RWPE1 (cell line): ENCODE data around the gene METTL16.

ENCODE experiments used
- CTCF ChIA-PET: fragments of 350-600 bp; sonication (Branson Sonifier 250); formaldehyde crosslinking; extraction: SDS; loops from one replicate; lab custom pipeline; 2021; lab: Yijun Ruan, JAX
- POLR2A ChIA-PET: fragments of 400-600 bp; formaldehyde crosslinking; extraction: SDS; loops from one replicate; lab custom pipeline; 2020; ENCODE audit warnings: antibody characterized with exemption; ENCODE audit not compliant: low non-redundant PET; lab: Yijun Ruan, JAX
- DNase-seq: peaks from one replicate; pipeline ENCODE4 v3.0.0; 2012; ENCODE audit warnings: low spot score
- H3K27ac ChIP-seq: fragments of 450-650 bp; 2 replicates; pipeline ENCODE4 v1.5.1; 2017
- TF ChIP-seq, protein P1 (sequence below): fragments of 450-650 bp; conservative IDR thresholded peaks from 2 replicates; pipeline ENCODE4 v1.5.1; 2017; ENCODE audit warnings: low read depth, mild to moderate bottlenecking

METTL16 gene

GRCh38 chr17:2388683-2389055 lies 123.0 kb downstream of the METTL16 start:
- POLR2A ChIA-PET = no interaction called here
- CTCF ChIA-PET = interaction anchor here (1.8 kb wide), 1 partner anchor 27 kb away, joined by 5 read pairs; no protein-coding TSS in a partner anchor
- TF ChIP-seq, protein P1, sequence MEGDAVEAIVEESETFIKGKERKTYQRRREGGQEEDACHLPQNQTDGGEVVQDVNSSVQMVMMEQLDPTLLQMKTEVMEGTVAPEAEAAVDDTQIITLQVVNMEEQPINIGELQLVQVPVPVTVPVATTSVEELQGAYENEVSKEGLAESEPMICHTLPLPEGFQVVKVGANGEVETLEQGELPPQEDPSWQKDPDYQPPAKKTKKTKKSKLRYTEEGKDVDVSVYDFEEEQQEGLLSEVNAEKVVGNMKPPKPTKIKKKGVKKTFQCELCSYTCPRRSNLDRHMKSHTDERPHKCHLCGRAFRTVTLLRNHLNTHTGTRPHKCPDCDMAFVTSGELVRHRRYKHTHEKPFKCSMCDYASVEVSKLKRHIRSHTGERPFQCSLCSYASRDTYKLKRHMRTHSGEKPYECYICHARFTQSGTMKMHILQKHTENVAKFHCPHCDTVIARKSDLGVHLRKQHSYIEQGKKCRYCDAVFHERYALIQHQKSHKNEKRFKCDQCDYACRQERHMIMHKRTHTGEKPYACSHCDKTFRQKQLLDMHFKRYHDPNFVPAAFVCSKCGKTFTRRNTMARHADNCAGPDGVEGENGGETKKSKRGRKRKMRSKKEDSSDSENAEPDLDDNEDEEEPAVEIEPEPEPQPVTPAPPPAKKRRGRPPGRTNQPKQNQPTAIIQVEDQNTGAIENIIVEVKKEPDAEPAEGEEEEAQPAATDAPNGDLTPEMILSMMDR = no peak

GRCh38 chr17:2388020-2388682 lies 123.5 kb downstream of the METTL16 start:
- ChIA-PET POLR2A (no interaction called here), CTCF (interaction anchor here (1.8 kb wide), 1 partner anchor 28 kb away, joined by 5 read pairs; no protein-coding TSS in a partner anchor)
- TF ChIP-seq, protein P1 = no peak
- DNase-seq = no peak
- peak overlapping the region; percentile 99 for H3K27ac ChIP-seq

More at GRCh38 chr17:2388683-2389055, 123.0 kb downstream of the METTL16 start:
- peak overlapping the region; percentile 99 for H3K27ac ChIP-seq
- no peak for DNase-seq

DNA sequence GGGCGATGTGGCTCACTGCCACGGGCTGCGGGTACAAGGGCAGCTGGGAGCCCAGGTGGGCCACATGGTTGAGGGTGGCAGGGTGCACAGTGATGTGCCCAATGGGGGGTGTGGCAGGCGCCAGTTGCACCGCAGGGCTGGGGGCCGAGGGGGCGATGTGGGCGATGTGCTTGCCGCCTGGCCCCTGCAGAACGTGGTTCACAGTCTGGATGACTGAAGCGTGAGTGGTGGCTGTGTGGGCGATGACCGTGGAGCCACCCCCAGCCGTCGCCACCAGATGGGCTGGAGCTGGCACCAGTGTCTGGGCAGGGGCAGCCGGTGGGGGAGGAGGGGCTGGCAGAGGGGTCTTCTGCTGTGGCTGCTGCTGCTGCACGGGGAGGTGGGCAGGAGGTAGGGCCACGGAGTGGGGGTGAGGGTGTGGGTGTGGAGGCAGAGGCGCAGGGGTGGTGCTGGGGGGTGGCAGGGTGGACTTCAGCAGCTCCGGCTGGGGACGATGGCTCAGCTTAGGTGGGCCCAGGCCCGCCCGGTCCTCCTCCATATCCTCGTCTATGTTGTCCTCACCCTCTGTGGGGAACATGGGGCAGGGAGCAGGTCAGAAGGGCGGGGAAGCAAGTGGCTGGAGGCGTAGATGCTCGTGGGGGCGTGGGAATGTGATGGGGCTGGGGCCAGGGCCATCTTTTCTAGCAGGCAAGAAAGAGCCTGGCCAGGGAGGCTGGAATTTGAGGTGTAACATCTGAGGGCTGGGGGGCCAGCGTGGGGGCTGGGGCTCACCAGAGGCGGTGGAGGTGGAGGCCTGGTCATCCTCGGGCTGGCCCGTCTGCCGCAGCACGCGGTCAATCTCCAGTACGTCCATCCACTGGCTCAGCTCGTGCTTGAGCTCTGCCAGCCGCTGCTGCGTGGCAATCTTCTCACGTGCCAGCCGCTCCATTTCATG lies 124.3 kb downstream of the METTL16 start:
- ChIA-PET CTCF (interaction anchor here (0.7 to 1.8 kb wide), 2 partner anchors 29 to 186 kb away, joined by 3 to 5 read pairs; no protein-coding TSS in a partner anchor), POLR2A (no interaction called here)
- peak overlapping the region; percentile 99 for H3K27ac ChIP-seq
- TF ChIP-seq, protein P1 = no peak
- no peak for DNase-seq

DNA sequence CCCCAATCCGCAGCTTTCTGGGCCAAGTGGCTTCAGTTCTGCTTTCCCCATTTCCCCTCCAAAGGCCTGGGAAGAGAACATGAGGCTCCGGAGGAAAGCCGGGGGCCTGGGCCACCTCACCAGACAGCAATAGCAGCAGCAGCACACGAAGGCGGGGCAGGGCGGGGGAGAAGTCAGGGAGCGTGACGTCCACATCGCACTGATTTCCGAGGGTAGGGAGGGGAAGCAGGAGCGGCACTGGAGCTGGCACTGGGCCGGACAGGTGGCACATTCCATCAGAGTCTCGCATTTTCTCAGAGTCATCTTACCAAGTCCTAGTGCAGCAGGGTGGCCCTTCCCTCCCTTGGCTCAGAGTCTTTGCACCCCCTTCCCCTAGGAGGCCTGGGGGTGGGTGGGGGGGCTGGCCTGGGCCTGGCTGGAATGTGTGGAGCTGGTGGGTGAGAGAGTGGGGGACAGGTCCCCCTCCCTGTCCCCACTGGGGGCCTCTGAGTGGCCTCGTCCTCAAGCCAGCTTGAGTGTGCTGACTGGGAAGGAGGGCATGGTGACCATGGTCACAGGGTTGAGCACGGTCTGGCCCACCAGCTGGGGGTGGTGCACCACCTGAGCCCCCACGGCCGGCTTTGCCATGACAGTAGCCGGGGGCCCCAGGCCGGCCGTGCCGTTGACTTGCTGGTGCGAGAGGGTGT lies 125.1 kb downstream of the METTL16 start:
- peak overlapping the region; percentile 99 for H3K27ac ChIP-seq
- DNase-seq = no peak

GRCh38 chr17:2385240-2386210 lies 126.2 kb downstream of the METTL16 start:
- CTCF ChIA-PET = no interaction called here
- H3K27ac ChIP-seq = peak overlapping the region; percentile 99
- POLR2A ChIA-PET = no interaction called here
- DNase-seq = no peak
- TF ChIP-seq, protein P1 = no peak

More for the DNA sequence above, 125.1 kb downstream of the METTL16 start:
- ChIA-PET CTCF (no interaction called here), POLR2A (no interaction called here)
- TF ChIP-seq, protein P1 = no peak
